Transverse colon (tissue), 4 donors: ENCODE data around the gene TPD52L2. TPM values are rescaled to one million over a fixed set of nuclear protein-coding genes. Genes with fewer than 3 reads are reported as not detected.
A peak's percentile ranks its signal among the peaks of the same experiment; 100 is the strongest.

ENCODE experiments used
- DNase-seq: peaks from one replicate; pipeline ENCODE4 v3.0.0-alpha.2; 2019
- H3K27ac ChIP-seq, 4 donors: fragments of 200-600 bp; sonication (generic); 2 replicates each; pipeline ENCODE4 v1.5.1; 2016 to 2018; ENCODE audit warnings: inconsistent platforms in 4 of 4
- H3K27me3 ChIP-seq: fragments of 200-600 bp; sonication (generic); 2 replicates; pipeline ENCODE4 v1.5.1; 2017; ENCODE audit warnings: inconsistent platforms
- H3K36me3 ChIP-seq, 4 donors: fragments of 200-600 bp; sonication (generic); 2 replicates each; pipeline ENCODE4 v1.5.1; 2017 to 2019; ENCODE audit warnings: inconsistent platforms in 4 of 4
- H3K4me1 ChIP-seq, 4 donors: fragments of 200-600 bp; sonication (generic); 2 replicates each; pipeline ENCODE4 v1.5.1; 2017 to 2020; ENCODE audit warnings: inconsistent platforms in 4 of 4
- H3K4me3 ChIP-seq, 4 donors: fragments of 200-600 bp; sonication (generic); 1 replicate in 1 of 4; 2 replicates in 3 of 4; pipeline versions ENCODE4 v1.5.1 to v1.6.1; 2017 to 2019; ENCODE audit warnings: inconsistent platforms in 4 of 4
- H3K9me3 ChIP-seq, 2 donors: fragments of 200-600 bp; sonication (generic); 2 replicates each; pipeline ENCODE4 v1.5.1; 2017 to 2019; ENCODE audit warnings: inconsistent platforms in 2 of 2
- CTCF ChIP-seq, 5 experiments: fragments of 200-600 bp in 3 of 5; fragments of 450-650 bp in 2 of 5; sonication (generic) in 3 of 5; IDR thresholded peaks; 1 replicate in 2 of 5; 2 replicates in 3 of 5; pipeline ENCODE4 v1.5.1; 2016 to 2017; ENCODE audit warnings: antibody characterized with exemption in 5 of 5, inconsistent platforms in 3 of 5, mild to moderate bottlenecking in 2 of 5, moderate library complexity in 1 of 5
- EP300 ChIP-seq: sonication (generic); formaldehyde crosslinking; IDR thresholded peaks from one replicate; pipeline ENCODE4 v1.6.1; 2017; ENCODE audit warnings: antibody characterized with exemption, low read depth
- POLR2A ChIP-seq: fragments of 450-650 bp; IDR thresholded peaks from one replicate; pipeline ENCODE4 v1.6.1; 2016; ENCODE audit warnings: antibody characterized with exemption, mild to moderate bottlenecking, moderate library complexity
- POLR2AphosphoS5 ChIP-seq, 3 donors: sonication (generic); formaldehyde crosslinking; IDR thresholded peaks; one replicate each; pipeline ENCODE4 v1.6.1; 2016; ENCODE audit warnings: antibody characterized with exemption in 3 of 3
- WGBS, 2 donors: methylation state at CpG; one replicate each; pipeline ENCODE4 v1.1.5; 2018; ENCODE audit warnings: low coverage in 1 of 2; 5-methylcytosine and 5-hydroxymethylcytosine counted together
- in situ Hi-C, 4 donors: fragments of 200-750 bp; cut with MboI; loops; one replicate each; pipeline versions ENCODE4 v1.15.0 to v1.15.1; 2017; ENCODE audit warnings: low sequenced_read_pairs in 3 of 4, low pct_ligation_motif_present in 1 of 4, low pct_unique_long_range_greater_than_20kb in 1 of 4
- intact Hi-C: fragments of 100-400 bp; cut with DNase I; formaldehyde crosslinking; loops from one replicate; pipeline ENCODE4 v1.15.1; 2023; ENCODE audit warnings: low total_unique reads
- total RNA-seq, 4 donors: library from RNA; depleted of rRNA; stranded (reverse); fragments of >200 nt; gene quantifications; one replicate each; pipeline ENCODE4 v1.1.0, GENCODE V29; 2016

The TPD52L2 gene
- total RNA-seq, 4 donors from 2014 or later: 40.8 to 67.0 (median 62.6) TPM

GRCh38 chr20:63846128-63846771 lies 18.8 kb upstream of the TPD52L2 start:
- Histone ChIP-seq H3K27ac (peak overlapping the region in 2 of 4 donors; percentile 48 to 55), H3K27me3 (peaks cover 55% of the 10 kb centered on the region), H3K36me3 (no peaks in the 10 kb centered on the region), H3K4me1 (peaks cover 5 to 17% (median 7%) of the 10 kb centered on the region in 4 donors), H3K9me3 (no peaks in the 10 kb centered on the region), H3K4me3 (no peak overlapping the region)
- WGBS, 2 donors: 0 to 4% methylated on average over 2 to 11 of the region's 24 CpGs
- intact Hi-C loops (no loop called here), in situ Hi-C loops (no loop called here)
- DNase-seq: no peak
- TF ChIP-seq POLR2A: no peak
- no peak for TF ChIP-seq POLR2AphosphoS5 (IDR thresholded peaks at IDR 0.05)
- TF ChIP-seq EP300: no peak
- TF ChIP-seq CTCF (IDR thresholded peaks at IDR 0.05): no peak

- H3K36me3 ChIP-seq: no peaks in the 10 kb centered on the region
- TF ChIP-seq CTCF (IDR thresholded peaks at IDR 0.05) (no peak), POLR2AphosphoS5 (IDR thresholded peaks at IDR 0.05) (no peak), EP300 (no peak), POLR2A (no peak)
- WGBS, 2 donors: 60% methylated on average over 3 of the region's 3 CpGs; no CpG with 5 or more reads in 1 of the 2 donors
- H3K4me3 ChIP-seq: no peak overlapping the region
- H3K9me3 ChIP-seq: no peaks in the 10 kb centered on the region
- intact Hi-C loops (loop anchor here (1.0 kb wide), 1 partner anchor 39 kb away; no protein-coding TSS in a partner anchor), in situ Hi-C loops (no loop called here)
- peaks cover 55% of the 10 kb centered on the region for H3K27me3 ChIP-seq
- H3K27ac ChIP-seq: peak overlapping the region in 3 of 4 donors; percentile 10 to 55 (median 48)
- H3K4me1 ChIP-seq: peaks cover 5 to 17% (median 7%) of the 10 kb centered on the region in 4 donors
- DNase-seq: no peak
Measured at GRCh38 chr20:63846888-63847236, 18.2 kb upstream of the TPD52L2 start.

- H3K4me3 ChIP-seq: no peak overlapping the region
- 36% methylated on average over 16 of the region's 16 CpGs; no CpG with 5 or more reads in 1 of the 2 donors for WGBS, 2 donors
Measured at GRCh38 chr20:63847237-63848002, 17.6 kb upstream of the TPD52L2 start.

More at GRCh38 chr20:63847237-63848002, 17.6 kb upstream of the TPD52L2 start:
- in situ Hi-C loops (no loop called here), intact Hi-C loops (loop anchor here (1.0 kb wide), 1 partner anchor 39 kb away; no protein-coding TSS in a partner anchor)
- Histone ChIP-seq H3K27ac (peak overlapping the region in 3 of 4 donors; percentile 10 to 32 (median 25)), H3K27me3 (peaks cover 54% of the 10 kb centered on the region), H3K9me3 (no peaks in the 10 kb centered on the region), H3K4me1 (peaks cover 5 to 17% (median 7%) of the 10 kb centered on the region in 4 donors), H3K36me3 (no peaks in the 10 kb centered on the region)
- no peak for DNase-seq
- TF ChIP-seq EP300 (no peak), CTCF (IDR thresholded peaks at IDR 0.05) (no peak), POLR2A (no peak), POLR2AphosphoS5 (IDR thresholded peaks at IDR 0.05) (no peak)
